SK-N-SH treated with all-trans-retinoic acid at 6 μM for 48 hours (cell line): ENCODE data around the gene SYTL1.

ENCODE experiments used
- ATAC-seq: fragments of 200-7000 bp; cut with Tn5 transposase; 3 replicates; pipeline ENCODE4 v1.9.1; 2020; ENCODE audit warnings: mild to moderate bottlenecking, moderate library complexity
- ARNTL ChIP-seq: fragments of 450-650 bp; formaldehyde crosslinking; IDR thresholded peaks from 2 replicates; pipeline ENCODE4 v1.5.0; 2020; ENCODE audit warnings: low read depth, mild to moderate bottlenecking, moderate library complexity, borderline replicate concordance
- BACH2 ChIP-seq: fragments of 250-450 bp; sonication (Bioruptor Pico); IDR thresholded peaks from 2 replicates; pipeline ENCODE4 v1.9.0; 2021; ENCODE audit warnings: mild to moderate bottlenecking, borderline replicate concordance
- CSDC2 ChIP-seq: fragments of 250-450 bp; sonication (Bioruptor Pico); IDR thresholded peaks from 2 replicates; pipeline ENCODE4 v1.5.0; 2020; ENCODE audit warnings: mild to moderate bottlenecking, moderate library complexity
- ESRRG ChIP-seq: fragments of 250-450 bp; sonication (Bioruptor Pico); IDR thresholded peaks from 2 replicates; pipeline ENCODE4 v1.6.1; 2021; ENCODE audit warnings: mild to moderate bottlenecking
- GLIS3 ChIP-seq: fragments of 250-450 bp; sonication (Bioruptor Pico); IDR thresholded peaks from 2 replicates; pipeline ENCODE4 v1.5.0; 2020; ENCODE audit warnings: mild to moderate bottlenecking, moderate library complexity
- ISL1 ChIP-seq: fragments of 250-450 bp; sonication (Bioruptor Pico); IDR thresholded peaks from 2 replicates; pipeline ENCODE4 v2.1.2; 2022; ENCODE audit warnings: mild to moderate bottlenecking, moderate library complexity
- OSR1 ChIP-seq: fragments of 250-450 bp; sonication (Bioruptor Pico); IDR thresholded peaks from 2 replicates; pipeline ENCODE4 v1.8.0; 2022; ENCODE audit warnings: moderate library complexity, mild to moderate bottlenecking, inconsistent platforms
- PPARA ChIP-seq: fragments of 250-450 bp; sonication (Bioruptor Pico); IDR thresholded peaks from 2 replicates; pipeline ENCODE4 v1.5.0; 2020; ENCODE audit warnings: mild to moderate bottlenecking, borderline replicate concordance
- RARB ChIP-seq: fragments of 250-450 bp; sonication (Bioruptor Pico); IDR thresholded peaks from 2 replicates; pipeline ENCODE4 v1.8.0; 2021; ENCODE audit warnings: mild to moderate bottlenecking, moderate library complexity
- SNAI2 ChIP-seq: fragments of 250-450 bp; sonication (Bioruptor Pico); IDR thresholded peaks from 2 replicates; pipeline ENCODE4 v1.5.0; 2020; ENCODE audit warnings: mild to moderate bottlenecking, moderate library complexity
- TCF4 ChIP-seq: fragments of 250-450 bp; sonication (Bioruptor Pico); IDR thresholded peaks from 2 replicates; pipeline ENCODE4 v1.8.0; 2021; ENCODE audit warnings: mild to moderate bottlenecking, moderate library complexity, borderline replicate concordance
- TOX ChIP-seq: fragments of 250-450 bp; sonication (Bioruptor Pico); IDR thresholded peaks from 2 replicates; pipeline ENCODE4 v1.8.0; 2021; ENCODE audit warnings: mild to moderate bottlenecking, moderate library complexity, borderline replicate concordance
- ZC3H10 ChIP-seq: fragments of 250-450 bp; sonication (Bioruptor Pico); IDR thresholded peaks from 2 replicates; pipeline ENCODE4 v1.5.1; 2021; ENCODE audit warnings: mild to moderate bottlenecking, moderate library complexity
- ZFP3 ChIP-seq: fragments of 250-450 bp; sonication (Bioruptor Pico); IDR thresholded peaks from 2 replicates; pipeline ENCODE4 v1.5.0; 2020; ENCODE audit warnings: mild to moderate bottlenecking, moderate library complexity
- ZFP30 ChIP-seq: fragments of 450-650 bp; formaldehyde crosslinking; IDR thresholded peaks from 2 replicates; pipeline ENCODE4 v1.5.0; 2022; ENCODE audit warnings: mild to moderate bottlenecking, moderate library complexity
- ZNF565 ChIP-seq: fragments of 450-650 bp; formaldehyde crosslinking; conservative IDR thresholded peaks from 2 replicates; pipeline ENCODE4 v1.5.0; 2020; ENCODE audit warnings: low read depth, mild to moderate bottlenecking, moderate library complexity
- ZNF70 ChIP-seq: fragments of 450-650 bp; formaldehyde crosslinking; IDR thresholded peaks from 2 replicates; pipeline ENCODE4 v1.5.0; 2020; ENCODE audit warnings: mild to moderate bottlenecking, moderate library complexity
- ZNF8 ChIP-seq: fragments of 450-650 bp; formaldehyde crosslinking; IDR thresholded peaks from 2 replicates; pipeline ENCODE4 v1.5.0; 2020; ENCODE audit warnings: mild to moderate bottlenecking, moderate library complexity
- TF ChIP-seq, protein P1 (sequence below): fragments of 250-450 bp; sonication (Bioruptor Pico); IDR thresholded peaks from 2 replicates; pipeline ENCODE4 v1.5.0; 2020; ENCODE audit warnings: mild to moderate bottlenecking, moderate library complexity
- TF ChIP-seq, protein P2 (sequence below): fragments of 250-450 bp; sonication (Bioruptor Pico); IDR thresholded peaks from 2 replicates; pipeline ENCODE4 v1.8.0; 2021; ENCODE audit warnings: low read depth, mild to moderate bottlenecking, moderate library complexity, borderline replicate concordance
- TF ChIP-seq, protein P3 (sequence below): fragments of 250-450 bp; sonication (Bioruptor Pico); IDR thresholded peaks from 2 replicates; pipeline ENCODE4 v1.5.1; 2020; ENCODE audit warnings: low read depth, mild to moderate bottlenecking, moderate library complexity

The SYTL1 gene

DNA sequence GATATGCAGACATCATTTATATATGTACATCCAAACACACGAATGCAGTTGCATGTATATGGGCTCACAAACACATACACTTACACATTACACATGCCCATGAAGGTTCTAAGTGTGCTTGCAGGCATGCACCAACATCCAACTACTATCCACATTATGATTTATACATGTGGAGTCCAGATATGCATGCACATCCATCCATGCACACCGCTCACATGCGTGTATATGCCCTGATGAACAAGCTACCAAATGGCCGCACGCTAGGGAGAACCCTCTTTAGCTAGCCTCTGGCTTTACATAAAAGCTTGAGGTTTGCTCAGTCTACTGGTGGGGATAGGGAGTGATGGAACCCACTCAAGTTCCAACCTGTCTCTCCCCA is 59.1 kb downstream of the SYTL1 start (continued):
- TF ChIP-seq ZNF565 (CRISPR knock-in tag), result no peak
- TF ChIP-seq TCF4 (CRISPR knock-in tag), result no peak
- TF ChIP-seq, all 23 proteins: peak for 0

DNA sequence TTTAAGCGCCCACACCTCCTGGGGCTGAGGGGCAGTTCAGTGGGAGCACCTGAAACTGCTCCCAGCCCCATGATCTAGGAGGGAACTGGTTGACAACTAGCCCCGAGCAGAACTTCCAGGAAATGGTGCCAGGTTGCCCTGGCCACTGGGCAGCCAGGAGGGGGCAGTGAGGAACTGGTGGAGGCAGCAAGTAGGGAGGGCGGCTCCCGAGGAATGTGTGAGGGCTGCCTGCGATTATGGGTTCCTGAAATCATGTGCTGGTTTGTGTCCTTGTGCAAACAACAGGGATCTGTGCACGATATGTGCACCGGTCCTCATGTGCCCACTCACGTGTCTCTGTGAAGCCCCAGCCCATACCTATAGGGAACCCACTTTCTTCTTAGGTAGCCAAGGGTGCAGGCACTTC is 60.5 kb downstream of the SYTL1 start:
- TF ChIP-seq ISL1 (no peak), PPARA (CRISPR knock-in tag) (no peak), BACH2 (no peak), ZNF8 (CRISPR knock-in tag) (no peak), ESRRG (CRISPR knock-in tag) (no peak), ZNF70 (CRISPR knock-in tag) (no peak), TOX (CRISPR knock-in tag) (no peak), OSR1 (no peak), ZNF565 (CRISPR knock-in tag) (no peak), TCF4 (CRISPR knock-in tag) (no peak), ZFP3 (CRISPR knock-in tag) (no peak), CSDC2 (CRISPR knock-in tag) (no peak), ARNTL (CRISPR knock-in tag) (no peak), GLIS3 (no peak), ZFP30 (CRISPR knock-in tag) (no peak)
- TF ChIP-seq, protein P1, sequence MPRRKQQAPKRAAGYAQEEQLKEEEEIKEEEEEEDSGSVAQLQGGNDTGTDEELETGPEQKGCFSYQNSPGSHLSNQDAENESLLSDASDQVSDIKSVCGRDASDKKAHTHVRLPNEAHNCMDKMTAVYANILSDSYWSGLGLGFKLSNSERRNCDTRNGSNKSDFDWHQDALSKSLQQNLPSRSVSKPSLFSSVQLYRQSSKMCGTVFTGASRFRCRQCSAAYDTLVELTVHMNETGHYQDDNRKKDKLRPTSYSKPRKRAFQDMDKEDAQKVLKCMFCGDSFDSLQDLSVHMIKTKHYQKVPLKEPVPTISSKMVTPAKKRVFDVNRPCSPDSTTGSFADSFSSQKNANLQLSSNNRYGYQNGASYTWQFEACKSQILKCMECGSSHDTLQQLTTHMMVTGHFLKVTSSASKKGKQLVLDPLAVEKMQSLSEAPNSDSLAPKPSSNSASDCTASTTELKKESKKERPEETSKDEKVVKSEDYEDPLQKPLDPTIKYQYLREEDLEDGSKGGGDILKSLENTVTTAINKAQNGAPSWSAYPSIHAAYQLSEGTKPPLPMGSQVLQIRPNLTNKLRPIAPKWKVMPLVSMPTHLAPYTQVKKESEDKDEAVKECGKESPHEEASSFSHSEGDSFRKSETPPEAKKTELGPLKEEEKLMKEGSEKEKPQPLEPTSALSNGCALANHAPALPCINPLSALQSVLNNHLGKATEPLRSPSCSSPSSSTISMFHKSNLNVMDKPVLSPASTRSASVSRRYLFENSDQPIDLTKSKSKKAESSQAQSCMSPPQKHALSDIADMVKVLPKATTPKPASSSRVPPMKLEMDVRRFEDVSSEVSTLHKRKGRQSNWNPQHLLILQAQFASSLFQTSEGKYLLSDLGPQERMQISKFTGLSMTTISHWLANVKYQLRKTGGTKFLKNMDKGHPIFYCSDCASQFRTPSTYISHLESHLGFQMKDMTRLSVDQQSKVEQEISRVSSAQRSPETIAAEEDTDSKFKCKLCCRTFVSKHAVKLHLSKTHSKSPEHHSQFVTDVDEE (CRISPR knock-in tag), result no peak
- TF ChIP-seq, protein P2, sequence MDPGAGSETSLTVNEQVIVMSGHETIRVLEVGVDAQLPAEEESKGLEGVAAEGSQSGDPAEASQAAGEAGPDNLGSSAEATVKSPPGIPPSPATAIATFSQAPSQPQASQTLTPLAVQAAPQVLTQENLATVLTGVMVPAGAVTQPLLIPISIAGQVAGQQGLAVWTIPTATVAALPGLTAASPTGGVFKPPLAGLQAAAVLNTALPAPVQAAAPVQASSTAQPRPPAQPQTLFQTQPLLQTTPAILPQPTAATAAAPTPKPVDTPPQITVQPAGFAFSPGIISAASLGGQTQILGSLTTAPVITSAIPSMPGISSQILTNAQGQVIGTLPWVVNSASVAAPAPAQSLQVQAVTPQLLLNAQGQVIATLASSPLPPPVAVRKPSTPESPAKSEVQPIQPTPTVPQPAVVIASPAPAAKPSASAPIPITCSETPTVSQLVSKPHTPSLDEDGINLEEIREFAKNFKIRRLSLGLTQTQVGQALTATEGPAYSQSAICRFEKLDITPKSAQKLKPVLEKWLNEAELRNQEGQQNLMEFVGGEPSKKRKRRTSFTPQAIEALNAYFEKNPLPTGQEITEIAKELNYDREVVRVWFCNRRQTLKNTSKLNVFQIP (CRISPR knock-in tag), result no peak
- TF ChIP-seq, protein P3, sequence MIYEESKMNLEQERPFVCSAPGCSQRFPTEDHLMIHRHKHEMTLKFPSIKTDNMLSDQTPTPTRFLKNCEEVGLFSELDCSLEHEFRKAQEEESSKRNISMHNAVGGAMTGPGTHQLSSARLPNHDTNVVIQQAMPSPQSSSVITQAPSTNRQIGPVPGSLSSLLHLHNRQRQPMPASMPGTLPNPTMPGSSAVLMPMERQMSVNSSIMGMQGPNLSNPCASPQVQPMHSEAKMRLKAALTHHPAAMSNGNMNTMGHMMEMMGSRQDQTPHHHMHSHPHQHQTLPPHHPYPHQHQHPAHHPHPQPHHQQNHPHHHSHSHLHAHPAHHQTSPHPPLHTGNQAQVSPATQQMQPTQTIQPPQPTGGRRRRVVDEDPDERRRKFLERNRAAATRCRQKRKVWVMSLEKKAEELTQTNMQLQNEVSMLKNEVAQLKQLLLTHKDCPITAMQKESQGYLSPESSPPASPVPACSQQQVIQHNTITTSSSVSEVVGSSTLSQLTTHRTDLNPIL (CRISPR knock-in tag), result no peak
- ATAC-seq, result peak; percentile 49

DNA sequence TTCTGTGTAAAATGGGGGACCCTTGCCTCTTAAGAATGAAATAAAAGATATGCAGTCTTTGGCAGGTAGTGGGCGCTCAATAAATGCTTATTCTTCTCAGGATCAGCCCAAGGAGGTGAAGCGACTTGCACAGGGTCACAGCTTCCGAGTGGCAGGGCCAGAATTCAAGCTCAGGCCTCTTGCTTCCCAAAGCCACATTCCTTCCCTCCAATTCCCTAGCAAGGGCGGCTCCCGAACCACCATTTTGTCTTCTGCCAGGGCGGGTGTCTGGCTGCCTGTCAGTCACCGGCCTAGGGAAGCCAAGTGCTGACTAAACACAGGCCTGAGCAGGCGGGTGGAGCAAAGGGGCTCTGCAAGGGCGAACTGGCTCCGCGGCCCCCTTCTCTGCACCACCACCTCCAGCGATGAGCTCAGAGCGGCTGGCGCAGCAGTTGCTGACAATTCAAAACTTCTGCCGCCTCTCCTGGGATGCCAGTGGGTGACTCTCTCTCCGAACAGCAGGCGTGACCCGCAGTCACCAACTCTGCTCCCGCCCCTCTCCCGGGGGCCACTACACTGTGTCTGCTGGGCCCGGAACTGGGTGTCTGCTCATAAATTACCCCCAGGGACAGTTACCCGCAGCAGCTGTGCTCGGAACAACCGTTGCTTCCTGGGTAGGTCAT is 61.4 kb downstream of the SYTL1 start:
- ATAC-seq, result peak; percentile 10; the same call in 1 of the 3 replicates
- TF ChIP-seq ZNF70 (CRISPR knock-in tag) (no peak), ZNF565 (CRISPR knock-in tag) (no peak), OSR1 (no peak), ZC3H10 (CRISPR knock-in tag) (no peak), RARB (CRISPR knock-in tag) (no peak), SNAI2 (CRISPR knock-in tag) (no peak)
- TF ChIP-seq, protein P1 (CRISPR knock-in tag), result no peak
